GM19452 (cell line): ENCODE measurements around the gene PRDM10.

Experiments
- ATAC-seq: cut with Tn5 transposase; IDR thresholded peaks from one replicate; pipeline ENCODE4 v1.9.1; 2021; ENCODE audit not compliant: unreplicated experiment

Gene PRDM10

GRCh38 chr11:129852125-129852740 is 150.4 kb downstream of the PRDM10 start:
- ATAC-seq = no peak
